Caki2 (cell line): ENCODE results near the gene PYURF. TPM values are rescaled to one million over a fixed set of nuclear protein-coding genes. Genes with fewer than 3 reads are reported as not detected.

Source experiments
- DNase-seq: peaks from one replicate; pipeline ENCODE4 v3.0.0-alpha.2; 2015; ENCODE audit warnings: low read depth
- in situ Hi-C: cut with HindIII; loops from 2 replicates; pipeline ENCODE4 v1.10.0; 2016; ENCODE audit warnings: low sequenced_read_pairs, low pct_unique_long_range_greater_than_20kb, mixed read lengths
- total RNA-seq: library from RNA; depleted of rRNA; stranded (reverse); fragments of >200 nt; shearing (Covaris generic); gene quantifications from 2 replicates; pipeline ENCODE4 v1.2.3, GENCODE V29; 2014; ENCODE audit warnings: low replicate concordance; rRNA removed

The PYURF gene
- total RNA-seq, 1 experiment from 2014 or later: 131 TPM

DNA sequence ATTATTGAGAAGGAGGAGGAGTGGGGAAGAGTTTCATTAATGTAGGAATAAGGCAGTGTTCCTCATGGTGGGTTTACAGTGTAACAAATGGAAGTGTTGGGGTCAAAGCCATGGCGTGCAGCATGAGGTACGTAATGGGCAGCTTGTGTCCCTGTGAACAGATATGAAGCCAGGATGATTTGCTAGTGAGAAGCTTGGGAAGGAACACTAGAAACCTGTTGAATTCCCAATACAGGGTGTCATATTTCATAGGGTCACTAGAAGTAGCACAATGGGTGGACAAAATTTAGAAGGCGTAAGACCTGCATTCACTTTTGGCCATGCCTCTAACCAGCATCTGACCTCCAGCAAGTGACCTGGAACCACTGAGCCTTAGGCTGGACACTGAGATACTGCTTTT is 6.8 kb downstream of the PYURF start:
- in situ Hi-C loops: no loop called here
- DNase-seq: no peak

DNA sequence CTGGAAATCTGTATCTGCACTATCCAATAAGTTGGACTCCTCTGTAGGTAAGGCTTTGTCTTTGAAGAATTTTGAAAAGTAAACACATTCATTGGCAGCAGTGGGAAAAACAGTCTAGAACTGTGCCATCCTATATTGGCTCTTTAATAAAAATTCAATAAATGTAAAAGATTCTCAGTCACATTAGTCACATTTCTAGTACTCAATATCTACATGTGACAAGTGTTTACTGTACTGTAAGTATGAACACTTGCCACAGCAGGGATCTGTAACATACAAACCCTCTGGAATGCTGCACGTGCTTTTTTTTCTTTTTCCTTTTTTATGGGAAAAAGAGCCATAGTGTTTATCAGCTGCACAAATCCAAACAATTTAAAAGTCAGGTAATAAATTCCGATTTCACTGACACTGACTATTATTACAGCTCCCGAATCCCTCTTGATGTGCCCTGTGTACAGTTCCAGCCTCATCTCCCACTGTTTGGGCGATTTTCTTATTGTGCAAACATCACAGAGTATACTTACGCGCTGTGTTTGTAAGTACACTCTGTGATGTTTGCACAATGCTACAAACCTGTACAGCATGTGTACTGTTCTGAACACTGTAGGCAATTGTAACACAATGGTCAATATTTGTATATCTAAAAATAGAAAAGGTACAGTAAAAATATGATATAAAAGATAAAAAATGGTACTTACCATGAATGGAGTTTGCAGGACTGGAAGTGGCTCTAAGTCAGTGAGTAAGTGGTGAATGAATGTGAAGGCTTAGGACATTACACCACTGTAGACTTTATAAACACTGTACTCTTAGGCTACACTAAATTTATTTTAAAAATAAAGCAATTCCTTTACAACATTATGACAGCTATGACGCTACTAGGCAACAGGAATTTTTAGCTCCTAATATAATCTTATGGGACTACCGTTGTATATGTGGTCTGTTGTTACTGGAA is 8.7 kb downstream of the PYURF start:
- in situ Hi-C loops: no loop called here
- no peak for DNase-seq

DNA sequence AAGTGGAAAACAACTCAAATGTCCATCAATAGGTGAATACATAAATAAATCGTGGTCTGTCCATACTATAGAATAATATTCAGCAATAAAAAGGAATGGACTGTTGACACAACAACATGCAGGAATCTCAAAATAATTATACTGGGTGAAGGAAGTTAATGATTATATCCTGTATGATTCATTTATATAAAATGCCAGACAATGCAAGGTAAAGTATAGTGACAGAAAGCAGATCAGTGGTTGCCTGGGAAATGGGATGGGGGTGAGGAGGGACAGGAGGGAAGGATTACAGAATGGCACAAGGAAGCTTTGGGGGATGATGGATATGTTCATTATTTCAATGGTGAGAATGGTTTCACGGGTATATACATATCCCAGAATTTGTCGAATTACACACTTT is 12.3 kb downstream of the PYURF start:
- in situ Hi-C loops: no loop called here
- DNase-seq: peak; percentile 34

DNA sequence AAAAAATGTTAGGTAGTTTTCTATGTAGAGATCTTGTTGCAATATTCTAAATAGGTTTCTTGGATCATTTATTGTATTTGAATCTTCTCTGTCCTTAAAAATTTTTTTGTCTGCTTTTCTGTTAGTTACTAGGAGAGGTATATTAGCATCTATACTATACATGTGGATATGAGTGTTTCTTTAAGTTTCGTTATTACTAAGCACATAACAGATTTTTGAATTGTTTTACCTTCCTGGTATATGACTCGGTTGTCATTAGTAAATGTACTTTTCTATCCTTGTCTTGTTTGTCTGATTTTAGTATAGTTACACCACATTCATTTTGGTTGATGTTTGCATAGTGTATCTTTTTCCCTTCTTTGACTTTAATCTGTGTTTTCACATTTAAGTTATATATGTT is 20.2 kb downstream of the PYURF start:
- no peak for DNase-seq
- in situ Hi-C loops: no loop called here

DNA sequence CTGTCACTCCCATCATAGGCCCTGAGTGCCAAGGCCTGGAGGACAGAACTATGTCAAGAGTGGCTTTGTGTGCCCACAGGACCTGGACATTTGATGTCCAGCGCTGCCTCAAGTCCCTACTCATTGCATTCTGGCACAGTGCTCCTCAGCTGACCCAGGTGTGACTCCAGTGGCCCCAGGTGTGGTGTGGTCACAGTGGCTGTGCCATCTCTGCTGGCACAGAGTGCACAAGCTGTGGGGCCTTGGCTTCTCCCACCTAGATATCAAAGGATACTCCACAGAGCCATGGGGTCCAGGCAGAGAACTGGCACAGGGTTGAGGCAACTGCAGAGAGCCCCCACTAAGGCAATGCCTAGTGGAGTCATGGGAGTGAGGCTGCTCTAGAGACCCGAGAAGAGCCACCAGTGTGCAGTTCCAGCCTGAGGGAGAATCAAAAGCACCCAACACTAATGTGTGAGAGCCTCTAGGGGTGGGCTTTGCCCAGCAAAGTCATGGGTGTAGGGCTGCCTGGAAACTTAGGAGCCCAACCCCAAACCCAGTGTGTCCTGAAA is 25.6 kb downstream of the PYURF start:
- in situ Hi-C loops: no loop called here
- DNase-seq: no peak

DNA sequence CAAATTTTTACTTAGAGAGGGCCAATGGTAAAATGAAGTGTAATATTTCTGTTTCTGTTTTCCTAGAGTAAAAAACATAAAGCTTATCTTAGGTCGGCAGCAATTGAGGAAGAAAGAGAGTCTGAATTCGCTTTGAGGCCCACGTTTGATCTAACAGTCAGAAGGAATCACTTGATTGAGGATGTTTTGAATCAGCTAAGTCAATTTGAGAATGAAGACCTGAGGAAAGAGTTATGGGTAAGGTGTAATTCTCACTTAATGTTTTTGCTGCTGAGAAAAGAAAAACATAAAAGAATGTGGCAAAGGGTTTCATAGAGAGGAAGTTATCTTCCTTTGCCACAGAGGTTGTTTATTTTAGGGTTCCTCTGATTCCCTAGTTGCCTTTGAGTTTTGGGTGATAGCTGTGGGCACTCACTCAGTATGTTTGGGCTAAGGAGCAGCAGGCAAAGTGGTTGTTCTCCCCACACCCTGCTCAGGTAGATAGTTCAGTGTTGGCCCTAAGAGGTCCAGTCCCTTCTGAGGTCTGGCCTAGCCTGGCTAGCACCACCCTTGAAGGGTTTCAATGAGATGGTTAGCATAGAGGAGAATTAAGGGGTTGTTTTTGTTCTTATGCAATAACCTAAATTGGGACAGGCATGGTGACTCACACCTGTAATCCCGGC is 34.3 kb downstream of the PYURF start:
- DNase-seq: no peak
- in situ Hi-C loops: no loop called here

DNA sequence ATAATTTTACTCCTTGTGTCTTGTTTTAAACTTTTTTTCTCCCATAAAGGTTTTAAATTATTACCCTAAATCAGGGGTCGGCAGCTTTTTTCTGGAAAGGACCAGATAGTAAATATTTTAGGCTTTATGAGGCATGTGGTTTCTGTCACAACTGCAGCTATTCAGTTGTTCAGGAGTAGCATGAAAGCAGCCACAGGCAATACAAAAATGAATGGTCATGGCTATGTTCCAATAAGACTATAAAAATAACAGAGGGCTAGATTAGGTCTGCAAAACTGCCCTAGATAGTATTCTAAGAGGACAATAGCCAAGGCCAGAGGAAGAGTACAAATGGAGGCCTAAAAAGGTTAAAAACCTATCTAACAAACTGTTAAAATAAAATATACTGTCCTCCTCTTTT is 42.0 kb downstream of the PYURF start:
- in situ Hi-C loops: no loop called here
- no peak for DNase-seq

DNA sequence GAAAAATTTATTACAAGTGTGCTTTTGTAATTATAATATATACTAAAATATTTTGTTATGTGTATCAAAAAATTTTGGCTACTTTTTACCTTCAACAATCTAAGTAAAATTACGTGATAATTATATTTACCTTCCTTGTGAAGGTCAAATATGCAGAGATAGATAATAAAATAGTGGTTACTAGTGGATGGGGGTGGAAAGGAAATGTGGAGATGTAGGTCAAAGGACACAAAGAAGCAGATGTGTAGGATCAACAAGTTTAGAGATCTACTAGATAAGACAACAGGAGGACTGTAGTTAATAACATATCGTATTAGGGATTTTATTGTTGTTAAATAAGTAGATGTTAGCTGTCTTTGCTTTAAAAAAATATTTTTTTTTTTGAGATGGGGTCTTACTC is 45.3 kb downstream of the PYURF start:
- DNase-seq: no peak
- in situ Hi-C loops: no loop called here

DNA sequence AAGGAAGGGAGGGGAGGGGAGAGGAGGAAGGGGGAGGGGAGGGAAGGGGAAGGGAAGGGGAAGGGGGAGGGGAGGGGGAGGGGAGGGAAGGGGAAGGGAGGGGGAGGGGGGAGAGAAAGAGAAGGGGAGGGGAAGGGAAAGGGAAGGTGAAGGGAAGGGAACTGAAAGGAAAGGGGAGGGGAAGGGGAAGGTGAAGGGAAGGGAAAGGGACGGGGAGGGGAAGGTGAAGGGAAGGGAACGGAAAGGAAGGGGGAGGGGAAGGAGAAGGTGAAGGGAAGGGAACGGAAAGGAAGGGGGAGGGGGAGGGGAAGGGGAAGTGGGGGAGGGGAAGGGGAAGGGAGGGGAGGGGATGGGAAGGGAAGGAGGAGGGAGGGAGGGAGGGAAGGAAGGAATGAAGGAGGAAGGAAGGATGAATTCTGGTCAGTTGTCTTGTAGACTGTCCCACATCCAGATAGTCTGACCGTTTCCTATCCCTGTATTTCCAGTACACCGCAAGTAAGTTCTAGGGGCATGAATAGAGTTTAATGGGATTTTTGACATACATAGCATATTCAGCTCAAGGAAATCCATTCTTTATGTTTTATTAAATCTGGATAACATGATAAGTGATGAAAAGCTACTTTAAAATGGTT is 46.2 kb downstream of the PYURF start:
- in situ Hi-C loops: no loop called here

More for the DNA sequence above, 46.2 kb downstream of the PYURF start:
- no peak for DNase-seq

Other genes with a start within 250 kb of the PYURF start
- gene PPM1K, start 239.2 kb downstream of the PYURF start, total RNA-seq: 0.52 and 2.0 TPM in 2 replicates
- 6.2 and 14.3 TPM in 2 replicates for gene HERC6, start 144.9 kb downstream of the PYURF start, total RNA-seq
- gene HERC5, start 66.7 kb downstream of the PYURF start, total RNA-seq: 15.4 and 20.6 TPM in 2 replicates
- 2.3 and 8.1 TPM in 2 replicates for gene HERC3, start 68.7 kb upstream of the PYURF start, total RNA-seq
- not detected in 2 replicates for gene NAP1L5, start 174.1 kb upstream of the PYURF start, total RNA-seq